Activated T-helper 1 cell treated with anti-CD3 and anti-CD28 coated beads, Interleukin-12 subunit alpha, Interleukin-12 subunit beta, Interleukin-2, Interleukin-4 antibody, amounts not matched to agents 30 ng/mL and 10 ng/mL and 1 ng/mL, durations not matched to agents 14 hours and 24 hours and 36 hours (primary cell): Measurements from ENCODE around the gene PLCG2. TPM values are rescaled to one million over a fixed set of nuclear protein-coding genes. Genes with fewer than 3 reads are reported as not detected.

ENCODE experiments used
- DNase-seq: peaks from one replicate; pipeline ENCODE4 v3.0.0; 2021; ENCODE audit warnings: low spot score
- H3K27ac Mint-ChIP-seq: one replicate; pipeline ENCODE4 v1.8.0; 2021; ENCODE audit warnings: mild to moderate bottlenecking, mixed read lengths
- H3K27me3 Mint-ChIP-seq: one replicate; pipeline ENCODE4 v1.8.0; 2022; ENCODE audit warnings: mild to moderate bottlenecking, moderate library complexity, mixed read lengths; ENCODE audit not compliant: insufficient read depth
- H3K36me3 Mint-ChIP-seq: one replicate; pipeline ENCODE4 v1.8.0; 2021; ENCODE audit warnings: low read depth, mixed read lengths
- H3K4me1 Mint-ChIP-seq: one replicate; pipeline ENCODE4 v1.8.0; 2021; ENCODE audit warnings: low read depth, mixed read lengths
- H3K4me3 Mint-ChIP-seq: one replicate; pipeline ENCODE4 v1.8.0; 2021; ENCODE audit warnings: mild to moderate bottlenecking, moderate library complexity, mixed read lengths
- H3K9me3 Mint-ChIP-seq: one replicate; pipeline ENCODE4 v1.8.0; 2021; ENCODE audit warnings: mixed read lengths
- intact Hi-C: fragments of 100-400 bp; cut with micrococcal nuclease; formaldehyde crosslinking; loops from one replicate; pipeline ENCODE4 v1.15.1; 2024
- total RNA-seq: library from RNA; stranded (reverse); gene quantifications from 2 replicates; pipeline ENCODE4 v1.2.3, GENCODE V29; 2022

Gene PLCG2
- total RNA-seq = 12.9 and 13.7 TPM in 2 replicates

DNA sequence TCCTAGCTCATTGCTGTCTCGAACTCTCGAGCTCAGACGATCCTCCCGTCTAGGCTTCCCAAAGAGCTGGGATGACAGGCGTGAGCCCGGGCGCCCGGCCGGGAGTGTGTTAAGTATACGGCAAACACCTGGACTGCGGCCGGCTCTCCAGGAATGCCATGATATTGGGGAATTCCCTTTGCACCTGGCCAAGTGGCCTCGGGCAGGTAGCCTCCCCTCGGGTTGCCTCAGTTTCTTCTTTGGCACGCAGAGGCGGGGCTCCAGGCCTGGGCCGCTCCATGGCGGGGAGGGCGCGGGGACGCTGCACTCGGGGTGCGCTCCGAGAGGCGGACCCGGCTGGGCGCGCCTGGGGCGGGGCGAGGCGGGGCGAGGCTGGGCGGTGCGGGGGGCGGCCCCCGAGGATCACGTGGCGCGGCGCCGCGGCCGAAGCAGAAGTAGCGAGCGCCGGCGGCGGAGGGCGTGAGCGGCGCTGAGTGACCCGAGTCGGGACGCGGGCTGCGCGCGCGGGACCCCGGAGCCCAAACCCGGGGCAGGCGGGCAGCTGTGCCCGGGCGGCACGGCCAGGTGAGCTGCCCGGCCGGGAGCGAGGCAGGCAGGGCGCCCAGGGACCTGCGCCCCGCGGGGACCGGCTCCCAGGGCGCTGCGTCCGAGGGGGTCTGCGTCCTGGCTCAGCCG lies at the start of gene PLCG2:
Gene PLCG2 (plus strand): TSS at position 431 of the 675 bp plus-strand sequence. CDS start 6,699 bp downstream, outside the sequence.
- Mint-ChIP-seq H3K4me3 (peak within 1 kb of the TSS; percentile 87), H3K4me1 (peaks cover 19% of the 10 kb centered on the region), H3K27ac (peak within 1 kb of the TSS; percentile 42), H3K36me3 (peaks cover 1% of the 10 kb centered on the region), H3K9me3 (no peaks in the 10 kb centered on the region), H3K27me3 (peaks cover 39% of the 10 kb centered on the region)
- DNase-seq = peak; percentile 77
- intact Hi-C loops = loop anchor here (1.0 to 2.0 kb wide), 5 partner anchors 20 to 391 kb away; partner anchors contain the start of gene MPHOSPH6

DNA sequence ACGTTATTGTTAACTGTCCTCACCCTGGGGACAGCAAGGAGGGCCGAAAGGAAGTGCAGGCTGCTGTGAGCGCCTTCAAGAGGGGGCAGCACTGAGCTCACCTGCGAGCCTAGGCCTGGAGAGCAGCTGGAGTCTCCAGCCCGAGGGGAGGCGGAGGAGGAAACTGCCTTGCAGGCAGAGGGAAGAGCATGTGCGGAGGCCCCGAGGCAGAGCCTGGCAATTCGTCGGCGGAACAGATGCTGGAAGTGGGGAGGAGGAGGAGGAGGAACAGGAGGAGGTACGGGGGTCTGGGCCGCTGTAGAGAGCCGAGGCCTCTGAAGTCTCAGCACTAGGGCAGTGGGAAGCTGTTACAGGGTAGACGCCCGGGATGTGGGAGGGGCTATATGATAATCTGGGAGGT lies 49.6 kb upstream of the PLCG2 start:
- Mint-ChIP-seq H3K9me3 (no peaks in the 10 kb centered on the region), H3K4me3 (peak overlapping the region; percentile 75), H3K27ac (no peak overlapping the region), H3K4me1 (peaks cover 16% of the 10 kb centered on the region), H3K36me3 (no peaks in the 10 kb centered on the region), H3K27me3 (peaks cover 9% of the 10 kb centered on the region)
- intact Hi-C loops = no loop called here
- no peak for DNase-seq

DNA sequence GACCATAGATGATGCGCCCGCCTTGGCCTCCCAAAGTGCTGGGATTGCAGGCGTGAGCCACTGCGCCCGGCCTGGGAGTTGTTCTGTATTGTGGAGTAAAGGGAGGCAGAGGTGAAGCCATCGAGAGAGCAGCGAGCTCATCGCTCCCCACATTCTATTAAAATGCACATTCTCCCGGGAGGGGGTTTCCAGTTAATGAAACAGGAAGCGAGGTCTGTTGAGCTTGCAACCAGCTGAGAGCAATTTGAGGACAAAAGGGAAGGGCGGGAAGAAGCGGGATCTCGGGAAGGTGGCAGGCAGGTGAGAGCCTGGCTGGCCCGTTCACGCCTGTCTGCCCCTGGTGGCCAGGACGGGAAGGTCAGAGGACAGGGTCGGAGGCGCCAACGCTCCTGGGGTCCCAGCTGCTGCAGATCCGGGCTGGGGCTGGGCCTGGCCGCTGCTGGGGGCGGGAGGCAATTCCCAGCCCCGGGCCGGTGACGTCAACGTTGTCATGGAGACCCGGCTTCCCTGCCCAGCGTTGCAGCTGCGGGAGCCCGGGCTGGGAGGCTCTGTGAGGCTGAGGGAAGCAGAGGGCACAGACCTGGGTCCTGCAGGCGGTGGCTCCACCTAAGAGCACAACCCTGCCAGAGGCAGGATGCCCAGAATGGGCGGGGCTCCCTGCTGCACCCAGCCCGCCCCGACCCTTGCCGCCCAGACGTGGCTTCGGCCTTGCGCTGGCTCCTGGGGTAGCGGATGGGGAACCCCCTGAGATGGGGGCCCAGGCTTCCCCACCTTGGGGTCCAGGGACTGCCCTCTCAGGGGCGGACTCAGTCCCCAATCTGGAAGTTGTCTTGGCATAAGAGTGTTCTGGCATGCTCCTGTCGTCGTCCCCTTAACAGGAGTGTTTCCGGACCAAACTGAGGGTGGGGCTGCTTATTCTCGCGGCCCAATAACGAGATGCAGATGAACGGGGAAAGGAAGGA lies 48.7 kb upstream of the PLCG2 start:
- intact Hi-C loops = loop anchor here (2.0 to 10.0 kb wide), 2 partner anchors 634 to 726 kb away; partner anchors contain the start of genes CENPN, CMC2 and GCSH
- H3K36me3 Mint-ChIP-seq = no peaks in the 10 kb centered on the region

DNA sequence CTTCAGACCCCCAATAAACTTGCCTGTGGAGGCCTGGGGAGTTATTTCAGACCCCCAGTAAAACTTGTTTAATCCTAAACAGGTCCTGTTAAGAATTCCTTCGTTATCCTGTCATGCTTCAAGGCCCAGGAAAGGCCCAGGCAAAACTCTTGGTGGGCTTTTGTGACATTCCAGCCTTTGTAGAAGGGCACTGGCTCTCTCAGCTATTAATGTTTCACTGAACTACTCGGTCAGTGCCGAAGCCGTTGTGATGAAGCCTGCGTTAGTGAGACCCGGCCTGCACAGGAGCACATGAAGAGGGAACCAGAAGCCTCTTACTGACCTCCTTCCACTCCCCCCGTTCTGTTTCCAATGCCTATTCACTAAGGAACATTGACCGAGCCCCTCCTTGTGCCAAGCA lies 47.4 kb upstream of the PLCG2 start:
- Mint-ChIP-seq H3K27me3 (peaks cover 1% of the 10 kb centered on the region), H3K36me3 (no peaks in the 10 kb centered on the region), H3K9me3 (no peaks in the 10 kb centered on the region), H3K4me3 (no peak overlapping the region), H3K4me1 (peaks cover 16% of the 10 kb centered on the region), H3K27ac (no peak overlapping the region)
- intact Hi-C loops = loop anchor here (2.0 to 10.0 kb wide), 2 partner anchors 635 to 727 kb away; partner anchors contain the start of genes CENPN, CMC2 and GCSH
- no peak for DNase-seq

More for the DNA sequence above, 48.7 kb upstream of the PLCG2 start:
- peak overlapping the region; percentile 92 for H3K27ac Mint-ChIP-seq
- peaks cover 6% of the 10 kb centered on the region for H3K27me3 Mint-ChIP-seq
- DNase-seq = peak; percentile 46
- H3K4me1 Mint-ChIP-seq = peaks cover 16% of the 10 kb centered on the region
- peak overlapping the region; percentile 82 for H3K4me3 Mint-ChIP-seq
- no peaks in the 10 kb centered on the region for H3K9me3 Mint-ChIP-seq

DNA sequence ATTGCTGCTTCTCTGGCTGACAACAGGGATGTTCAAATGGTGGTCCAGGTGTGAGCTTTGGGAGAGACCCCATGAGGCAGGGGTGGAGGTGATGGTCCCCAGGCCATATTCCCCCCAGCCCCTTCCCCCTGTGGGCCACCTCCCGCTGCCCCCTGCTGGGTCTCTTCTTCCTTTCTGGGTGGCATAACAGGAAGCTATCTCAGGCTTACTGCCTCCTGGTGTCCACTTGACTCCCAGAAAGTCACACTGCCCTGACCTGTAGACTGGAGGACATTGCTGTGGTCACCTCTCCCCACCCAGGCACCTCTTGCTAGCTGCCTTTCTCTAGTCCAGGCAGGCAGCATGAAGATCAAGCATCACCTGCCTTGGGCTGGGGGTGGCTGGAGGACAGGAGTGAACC lies 46.4 kb upstream of the PLCG2 start:
- H3K9me3 Mint-ChIP-seq = no peaks in the 10 kb centered on the region
- no peak overlapping the region for H3K27ac Mint-ChIP-seq
- intact Hi-C loops = loop anchor here (10.0 kb wide), 1 partner anchor 728 kb away; the partner anchor contains the start of genes CENPN and CMC2
- H3K36me3 Mint-ChIP-seq = no peaks in the 10 kb centered on the region
- H3K4me1 Mint-ChIP-seq = peaks cover 19% of the 10 kb centered on the region
- peaks cover 4% of the 10 kb centered on the region for H3K27me3 Mint-ChIP-seq
- no peak overlapping the region for H3K4me3 Mint-ChIP-seq
- no peak for DNase-seq

DNA sequence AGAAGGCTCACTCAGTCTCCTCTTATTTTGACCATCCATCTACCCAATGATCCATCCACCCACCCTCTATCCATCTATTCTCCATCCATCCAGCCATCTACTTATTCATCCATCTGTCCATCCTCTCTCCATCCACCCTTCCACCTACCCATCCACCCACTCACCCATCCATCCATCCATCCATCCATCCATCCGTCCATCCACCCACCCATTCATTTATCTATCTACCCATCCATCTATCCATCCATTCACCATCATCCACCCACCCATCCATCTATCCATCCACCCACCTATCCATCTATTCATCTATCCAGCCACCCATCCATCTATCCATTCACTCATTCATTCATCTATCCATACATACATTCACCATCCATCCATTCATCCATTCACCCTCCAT lies 45.8 kb upstream of the PLCG2 start:
- no peak for DNase-seq
- Mint-ChIP-seq H3K36me3 (no peaks in the 10 kb centered on the region), H3K27ac (no peak overlapping the region), H3K4me3 (no peak overlapping the region), H3K27me3 (peaks cover 7% of the 10 kb centered on the region), H3K4me1 (peaks cover 25% of the 10 kb centered on the region), H3K9me3 (no peaks in the 10 kb centered on the region)
- intact Hi-C loops = loop anchor here (10.0 kb wide), 1 partner anchor 728 kb away; the partner anchor contains the start of genes CENPN and CMC2

DNA sequence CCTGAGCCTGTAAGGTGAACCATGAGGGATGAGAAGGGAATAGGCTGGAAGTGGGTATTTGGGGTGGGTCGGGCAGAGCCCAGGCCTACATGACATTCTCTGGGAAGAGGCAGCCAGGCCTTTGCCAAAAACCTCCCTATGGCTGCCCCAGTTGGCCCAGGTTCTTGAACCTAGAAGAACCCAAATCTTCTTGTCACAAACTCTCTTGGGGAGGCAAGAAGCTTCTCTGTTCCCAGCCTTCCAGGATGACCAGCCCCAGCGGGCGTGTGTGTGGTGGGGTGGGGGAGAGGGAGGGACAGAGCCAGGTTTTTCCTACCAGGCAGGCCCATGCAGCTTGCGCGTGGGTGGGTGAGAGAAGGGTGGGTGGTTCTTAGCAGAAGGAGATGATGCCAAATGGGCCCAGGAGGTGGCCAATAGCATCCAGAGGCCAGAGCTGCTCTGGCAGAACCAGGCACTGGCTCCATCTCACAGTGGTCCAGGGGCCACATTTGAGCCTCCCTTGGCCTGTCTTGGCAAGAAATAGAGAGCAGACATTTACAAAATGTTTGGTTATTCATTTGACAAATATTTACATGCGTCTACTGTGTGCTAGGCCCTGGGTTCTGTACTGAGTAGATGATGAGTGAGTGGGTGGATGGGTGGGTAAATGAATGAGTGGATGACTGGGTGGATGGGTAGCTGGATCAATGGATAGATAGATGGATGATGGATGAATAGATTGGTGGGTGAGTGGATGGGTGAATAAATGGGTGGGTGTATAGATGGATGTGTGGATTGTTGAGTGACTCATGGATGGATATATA lies 44.3 kb upstream of the PLCG2 start:
- H3K27me3 Mint-ChIP-seq = peaks cover 7% of the 10 kb centered on the region
- H3K9me3 Mint-ChIP-seq = no peaks in the 10 kb centered on the region
- peaks cover 21% of the 10 kb centered on the region for H3K4me1 Mint-ChIP-seq
- H3K36me3 Mint-ChIP-seq = no peaks in the 10 kb centered on the region
- H3K27ac Mint-ChIP-seq = no peak overlapping the region
- DNase-seq = no peak
- no peak overlapping the region for H3K4me3 Mint-ChIP-seq
- intact Hi-C loops = loop anchor here (10.0 kb wide), 1 partner anchor 730 kb away; the partner anchor contains the start of genes CENPN and CMC2

DNA sequence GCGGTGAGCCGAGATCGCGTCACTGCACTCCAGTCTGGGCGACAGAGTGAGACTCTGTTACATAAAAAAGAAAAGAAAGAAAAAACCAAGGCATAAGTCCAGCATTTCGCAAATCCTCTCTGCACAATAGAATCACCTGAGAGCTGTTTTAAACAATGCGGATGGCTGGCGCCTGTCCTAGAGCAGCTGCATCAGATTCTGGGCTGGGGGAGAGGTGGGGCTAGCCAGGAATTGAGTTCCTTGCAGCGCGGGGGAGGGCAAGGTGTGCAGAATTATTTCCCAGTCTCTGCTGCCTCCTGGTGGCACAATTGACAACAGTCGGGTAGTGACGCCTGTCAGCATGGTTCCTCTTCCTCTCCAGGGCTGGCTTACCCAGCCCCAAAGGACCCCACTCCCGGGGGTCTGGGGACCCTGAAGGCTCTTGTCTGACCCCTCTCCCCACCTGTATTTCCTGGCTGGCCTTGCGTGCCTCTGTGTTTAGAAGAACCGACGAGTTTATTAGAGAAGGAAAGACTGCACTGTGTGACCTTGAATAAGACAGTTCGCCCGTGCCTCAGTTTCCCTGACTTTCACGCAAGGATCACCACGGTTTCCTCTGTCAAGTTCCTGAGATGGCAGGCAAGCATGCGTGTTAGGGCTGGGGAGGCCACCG lies 41.1 kb upstream of the PLCG2 start:
- Mint-ChIP-seq H3K36me3 (no peaks in the 10 kb centered on the region), H3K9me3 (no peaks in the 10 kb centered on the region), H3K27me3 (peaks cover 7% of the 10 kb centered on the region), H3K4me3 (peak overlapping the region; percentile 40), H3K4me1 (peaks cover 16% of the 10 kb centered on the region), H3K27ac (no peak overlapping the region)
- DNase-seq = peak; percentile 78
- intact Hi-C loops = loop anchor here (1.0 to 10.0 kb wide), 9 partner anchors 15 to 733 kb away; partner anchors contain the start of genes ATMIN, CENPN and CMC2

DNA sequence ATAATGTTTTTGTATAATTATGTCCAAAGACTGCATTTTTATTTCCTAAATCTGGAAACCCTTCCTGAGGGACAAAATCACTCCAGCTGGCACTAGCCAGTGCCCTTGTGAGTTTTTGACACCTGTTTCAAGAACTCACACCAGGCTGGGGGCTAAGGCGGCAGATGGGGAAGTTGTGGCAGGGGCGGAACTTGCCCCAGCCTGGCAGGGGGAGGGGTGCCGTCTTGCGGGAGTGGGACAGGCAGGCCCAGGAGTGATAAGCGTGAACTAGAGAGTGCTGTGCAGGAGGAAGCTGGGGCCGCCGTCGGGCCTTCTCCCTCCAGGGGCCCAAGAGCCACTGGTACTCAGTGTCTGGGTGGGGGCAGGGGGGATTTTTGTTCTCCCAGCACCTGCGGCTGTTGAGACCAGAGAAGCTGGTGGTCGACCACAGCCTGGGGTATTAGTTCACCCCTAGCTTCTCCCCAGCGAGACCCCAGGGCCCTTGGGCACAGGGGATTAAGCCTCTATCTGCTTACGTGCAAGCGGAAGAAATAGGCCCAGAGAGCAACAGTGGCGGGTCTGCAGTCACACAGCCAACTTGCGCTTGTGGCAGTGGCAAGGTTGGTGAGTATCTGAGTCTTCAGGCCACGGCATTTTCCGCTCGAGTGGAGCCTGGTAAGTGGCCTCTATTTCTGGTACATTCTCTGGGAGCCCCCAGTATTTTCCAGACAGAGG lies 40.2 kb upstream of the PLCG2 start:
- H3K9me3 Mint-ChIP-seq = no peaks in the 10 kb centered on the region
- no peak for DNase-seq
- no peak overlapping the region for H3K4me3 Mint-ChIP-seq
- no peaks in the 10 kb centered on the region for H3K36me3 Mint-ChIP-seq
- intact Hi-C loops = loop anchor here (1.0 to 10.0 kb wide), 9 partner anchors 16 to 734 kb away; partner anchors contain the start of genes ATMIN, CENPN and CMC2
- H3K4me1 Mint-ChIP-seq = peaks cover 16% of the 10 kb centered on the region
- H3K27me3 Mint-ChIP-seq = peaks cover 7% of the 10 kb centered on the region
- no peak overlapping the region for H3K27ac Mint-ChIP-seq

DNA sequence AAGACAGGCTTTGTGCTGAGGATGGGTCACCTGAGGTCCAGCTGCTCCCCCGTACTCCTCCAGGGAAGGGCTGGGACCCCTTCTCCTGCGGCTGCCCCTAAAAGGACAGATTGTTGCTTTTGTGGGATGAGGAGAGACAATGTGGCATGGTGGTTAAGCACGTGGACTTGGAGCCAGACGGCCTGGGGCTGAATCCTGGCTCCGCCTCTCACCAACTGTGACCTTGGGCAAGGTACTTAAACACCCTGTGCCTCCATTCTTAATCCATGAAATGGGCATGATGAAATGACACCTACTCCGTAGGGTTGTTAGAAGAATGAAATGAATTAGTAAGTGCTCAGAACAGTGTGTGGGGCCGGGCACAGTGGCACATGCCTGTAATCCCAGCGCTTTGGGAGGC lies 39.6 kb upstream of the PLCG2 start:
- intact Hi-C loops = loop anchor here (2.0 to 10.0 kb wide), 3 partner anchors 17 to 735 kb away; partner anchors contain the start of genes CENPN and CMC2
- no peaks in the 10 kb centered on the region for H3K9me3 Mint-ChIP-seq
- H3K36me3 Mint-ChIP-seq = no peaks in the 10 kb centered on the region
- peaks cover 16% of the 10 kb centered on the region for H3K4me1 Mint-ChIP-seq
- H3K27ac Mint-ChIP-seq = no peak overlapping the region
- no peak for DNase-seq
- H3K27me3 Mint-ChIP-seq = peaks cover 7% of the 10 kb centered on the region
- H3K4me3 Mint-ChIP-seq = no peak overlapping the region

DNA sequence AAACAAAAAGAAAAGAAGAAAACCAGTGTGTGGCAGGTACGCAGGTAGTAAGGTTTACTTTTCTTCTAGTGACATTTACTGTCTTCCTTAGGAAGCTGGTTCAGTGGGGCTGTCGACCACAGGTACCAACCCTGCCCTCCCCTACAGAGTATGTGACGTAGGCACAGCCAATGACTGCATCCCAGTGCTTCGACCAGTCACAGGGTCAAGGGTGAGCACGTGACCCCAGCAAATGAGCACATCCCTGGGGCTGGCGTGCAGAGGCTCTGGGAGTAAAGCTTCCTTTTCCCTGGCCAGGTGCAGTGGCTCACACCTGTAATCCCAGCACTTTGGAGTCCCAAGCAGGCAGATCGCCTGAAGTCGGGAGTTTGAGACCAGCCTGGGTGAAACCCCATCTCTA lies 38.9 kb upstream of the PLCG2 start:
- Mint-ChIP-seq H3K9me3 (no peaks in the 10 kb centered on the region), H3K36me3 (no peaks in the 10 kb centered on the region), H3K4me3 (no peak overlapping the region), H3K27me3 (peaks cover 7% of the 10 kb centered on the region), H3K4me1 (peaks cover 16% of the 10 kb centered on the region), H3K27ac (no peak overlapping the region)
- intact Hi-C loops = no loop called here
- DNase-seq = no peak
